ENCODE measurements around the gene LTBP3. TPM values are rescaled to one million over a fixed set of nuclear protein-coding genes. Genes with fewer than 3 reads are reported as not detected.

Gene LTBP3
- total and polyA plus RNA-seq, 4 donors, result 47.5 to 198 (median 114) TPM

- Histone ChIP-seq H3K27me3 (ENCODE audit: control insufficient read depth, insufficient read depth, low read length) (peaks cover 18% of the 10 kb centered on the region), H3K9me3 (ENCODE audit: control insufficient read depth, insufficient read depth, low read length) (no peaks in the 10 kb centered on the region), H3K4me1 (ENCODE audit: control insufficient read depth, insufficient read depth, low read length) (peaks cover 43% of the 10 kb centered on the region), H3K27ac (ENCODE audit: low read depth, low read length) (no peak overlapping the region), H3K36me3 (ENCODE audit: control insufficient read depth, insufficient read depth, low read length) (peaks cover 65% of the 10 kb centered on the region), H3K4me3 (ENCODE audit: low read depth, low read length) (no peak overlapping the region)
- DNase-seq (ENCODE audit: low read depth in 4 of 6, low spot score in 6 of 6), result no peak
- WGBS (ENCODE audit: insufficient coverage), result 49% methylated on average over 2 of the region's 3 CpGs
Observed at GRCh38 chr11:65578667-65579066, 20.5 kb upstream of the LTBP3 start.

GRCh38 chr11:65578134-65578533, 20.0 kb upstream of the LTBP3 start:
- peaks cover 47% of the 10 kb centered on the region for H3K4me1 ChIP-seq (ENCODE audit: control insufficient read depth, insufficient read depth, low read length)
- DNase-seq (ENCODE audit: low read depth in 4 of 6, low spot score in 6 of 6), result no peak
- peaks cover 16% of the 10 kb centered on the region for H3K27me3 ChIP-seq (ENCODE audit: control insufficient read depth, insufficient read depth, low read length)
- H3K36me3 ChIP-seq (ENCODE audit: control insufficient read depth, insufficient read depth, low read length), result peaks cover 68% of the 10 kb centered on the region
- WGBS (ENCODE audit: insufficient coverage), result 91% methylated on average over 7 of the region's 7 CpGs
- no peak overlapping the region for H3K27ac ChIP-seq (ENCODE audit: low read depth, low read length)
- H3K4me3 ChIP-seq (ENCODE audit: low read depth, low read length), result no peak overlapping the region
- no peaks in the 10 kb centered on the region for H3K9me3 ChIP-seq (ENCODE audit: control insufficient read depth, insufficient read depth, low read length)

- H3K4me1 ChIP-seq (ENCODE audit: control insufficient read depth, insufficient read depth, low read length), result peaks cover 50% of the 10 kb centered on the region
- WGBS (ENCODE audit: insufficient coverage), result 51% methylated on average over 8 of the region's 8 CpGs
- DNase-seq (ENCODE audit: low read depth in 4 of 6, low spot score in 6 of 6), result no peak
- peak overlapping the region; percentile 67 for H3K27ac ChIP-seq (ENCODE audit: low read depth, low read length)
- peaks cover 68% of the 10 kb centered on the region for H3K36me3 ChIP-seq (ENCODE audit: control insufficient read depth, insufficient read depth, low read length)
- peaks cover 13% of the 10 kb centered on the region for H3K27me3 ChIP-seq (ENCODE audit: control insufficient read depth, insufficient read depth, low read length)
- no peak overlapping the region for H3K4me3 ChIP-seq (ENCODE audit: low read depth, low read length)
- H3K9me3 ChIP-seq (ENCODE audit: control insufficient read depth, insufficient read depth, low read length), result no peaks in the 10 kb centered on the region
Observed at GRCh38 chr11:65577756-65578109, 19.6 kb upstream of the LTBP3 start.

- H3K9me3 ChIP-seq (ENCODE audit: control insufficient read depth, insufficient read depth, low read length), result no peaks in the 10 kb centered on the region
- WGBS (ENCODE audit: insufficient coverage), result 71% methylated on average over 13 of the region's 18 CpGs
- H3K27ac ChIP-seq (ENCODE audit: low read depth, low read length), result peak overlapping the region; percentile 67
- DNase-seq (ENCODE audit: low read depth in 4 of 6, low spot score in 6 of 6), result no peak
- H3K4me1 ChIP-seq (ENCODE audit: control insufficient read depth, insufficient read depth, low read length), result peaks cover 52% of the 10 kb centered on the region
- H3K36me3 ChIP-seq (ENCODE audit: control insufficient read depth, insufficient read depth, low read length), result peaks cover 65% of the 10 kb centered on the region
- peaks cover 9% of the 10 kb centered on the region for H3K27me3 ChIP-seq (ENCODE audit: control insufficient read depth, insufficient read depth, low read length)
- H3K4me3 ChIP-seq (ENCODE audit: low read depth, low read length), result peak overlapping the region; percentile 38
Observed at GRCh38 chr11:65576867-65577755, 19.0 kb upstream of the LTBP3 start.

- WGBS (ENCODE audit: insufficient coverage), result 15% methylated on average over 23 of the region's 26 CpGs
- Histone ChIP-seq H3K27me3 (ENCODE audit: control insufficient read depth, insufficient read depth, low read length) (peaks cover 8% of the 10 kb centered on the region), H3K27ac (ENCODE audit: low read depth, low read length) (peak overlapping the region; percentile 67), H3K4me1 (ENCODE audit: control insufficient read depth, insufficient read depth, low read length) (peaks cover 60% of the 10 kb centered on the region), H3K9me3 (ENCODE audit: control insufficient read depth, insufficient read depth, low read length) (no peaks in the 10 kb centered on the region), H3K4me3 (ENCODE audit: low read depth, low read length) (peak overlapping the region; percentile 38), H3K36me3 (ENCODE audit: control insufficient read depth, insufficient read depth, low read length) (peaks cover 63% of the 10 kb centered on the region)
- no peak for DNase-seq (ENCODE audit: low read depth in 4 of 6, low spot score in 6 of 6)
Observed at GRCh38 chr11:65576232-65576866, 18.2 kb upstream of the LTBP3 start.

GRCh38 chr11:65575568-65576231, 17.5 kb upstream of the LTBP3 start, which contains the start of gene EHBP1L1:
Gene EHBP1L1 (plus strand): TSS chr11:65576053. CDS start chr11:65576303, 250 bp downstream.
- DNase-seq (ENCODE audit: low read depth in 4 of 6, low spot score in 6 of 6), result no peak
- Histone ChIP-seq H3K27me3 (ENCODE audit: control insufficient read depth, insufficient read depth, low read length) (peaks cover 8% of the 10 kb centered on the region), H3K27ac (ENCODE audit: low read depth, low read length) (peak within 1 kb of the TSS; percentile 67), H3K4me1 (ENCODE audit: control insufficient read depth, insufficient read depth, low read length) (peaks cover 66% of the 10 kb centered on the region), H3K4me3 (ENCODE audit: low read depth, low read length) (peak within 1 kb of the TSS; percentile 38), H3K36me3 (ENCODE audit: control insufficient read depth, insufficient read depth, low read length) (peaks cover 59% of the 10 kb centered on the region), H3K9me3 (ENCODE audit: control insufficient read depth, insufficient read depth, low read length) (no peaks in the 10 kb centered on the region)
- WGBS (ENCODE audit: insufficient coverage), result 5% methylated on average over 55 of the region's 69 CpGs

GRCh38 chr11:65574811-65575567, 16.8 kb upstream of the LTBP3 start:
- H3K36me3 ChIP-seq (ENCODE audit: control insufficient read depth, insufficient read depth, low read length), result peaks cover 52% of the 10 kb centered on the region
- no peak for DNase-seq (ENCODE audit: low read depth in 4 of 6, low spot score in 6 of 6)
- H3K4me3 ChIP-seq (ENCODE audit: low read depth, low read length), result peak overlapping the region; percentile 21
- H3K27ac ChIP-seq (ENCODE audit: low read depth, low read length), result peak overlapping the region; percentile 64
- H3K9me3 ChIP-seq (ENCODE audit: control insufficient read depth, insufficient read depth, low read length), result no peaks in the 10 kb centered on the region
- peaks cover 8% of the 10 kb centered on the region for H3K27me3 ChIP-seq (ENCODE audit: control insufficient read depth, insufficient read depth, low read length)
- peaks cover 70% of the 10 kb centered on the region for H3K4me1 ChIP-seq (ENCODE audit: control insufficient read depth, insufficient read depth, low read length)
- 54% methylated on average over 22 of the region's 28 CpGs for WGBS (ENCODE audit: insufficient coverage)

GRCh38 chr11:65574109-65574810, 16.1 kb upstream of the LTBP3 start:
- peak in 2 of 6 donors; percentile 63 to 89 for DNase-seq (ENCODE audit: low read depth in 4 of 6, low spot score in 6 of 6)
- H3K4me3 ChIP-seq (ENCODE audit: low read depth, low read length), result peak overlapping the region; percentile 46
- H3K4me1 ChIP-seq (ENCODE audit: control insufficient read depth, insufficient read depth, low read length), result peaks cover 76% of the 10 kb centered on the region
- peaks cover 46% of the 10 kb centered on the region for H3K36me3 ChIP-seq (ENCODE audit: control insufficient read depth, insufficient read depth, low read length)
- peaks cover 8% of the 10 kb centered on the region for H3K27me3 ChIP-seq (ENCODE audit: control insufficient read depth, insufficient read depth, low read length)
- H3K9me3 ChIP-seq (ENCODE audit: control insufficient read depth, insufficient read depth, low read length), result no peaks in the 10 kb centered on the region
- H3K27ac ChIP-seq (ENCODE audit: low read depth, low read length), result peak overlapping the region; percentile 67
- WGBS (ENCODE audit: insufficient coverage), result 5% methylated on average over 54 of the region's 67 CpGs

Measured in spinal cord (tissue), 10 donors.